Measurements from ENCODE around the gene ZNF433.

ZNF433 gene

GRCh38 chr19:11982526-11982925 lies 53.0 kb downstream of the ZNF433 start:
- TF ChIP-seq, protein P1, sequence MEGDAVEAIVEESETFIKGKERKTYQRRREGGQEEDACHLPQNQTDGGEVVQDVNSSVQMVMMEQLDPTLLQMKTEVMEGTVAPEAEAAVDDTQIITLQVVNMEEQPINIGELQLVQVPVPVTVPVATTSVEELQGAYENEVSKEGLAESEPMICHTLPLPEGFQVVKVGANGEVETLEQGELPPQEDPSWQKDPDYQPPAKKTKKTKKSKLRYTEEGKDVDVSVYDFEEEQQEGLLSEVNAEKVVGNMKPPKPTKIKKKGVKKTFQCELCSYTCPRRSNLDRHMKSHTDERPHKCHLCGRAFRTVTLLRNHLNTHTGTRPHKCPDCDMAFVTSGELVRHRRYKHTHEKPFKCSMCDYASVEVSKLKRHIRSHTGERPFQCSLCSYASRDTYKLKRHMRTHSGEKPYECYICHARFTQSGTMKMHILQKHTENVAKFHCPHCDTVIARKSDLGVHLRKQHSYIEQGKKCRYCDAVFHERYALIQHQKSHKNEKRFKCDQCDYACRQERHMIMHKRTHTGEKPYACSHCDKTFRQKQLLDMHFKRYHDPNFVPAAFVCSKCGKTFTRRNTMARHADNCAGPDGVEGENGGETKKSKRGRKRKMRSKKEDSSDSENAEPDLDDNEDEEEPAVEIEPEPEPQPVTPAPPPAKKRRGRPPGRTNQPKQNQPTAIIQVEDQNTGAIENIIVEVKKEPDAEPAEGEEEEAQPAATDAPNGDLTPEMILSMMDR (IDR thresholded peaks at IDR 0.05; ENCODE audit: borderline replicate concordance, extremely low read depth, low read length, poor library complexity, severe bottlenecking): no peak
- no peak for TF ChIP-seq EZH2 (IDR thresholded peaks at IDR 0.05; ENCODE audit: borderline replicate concordance, low read depth, low read length, severe bottlenecking)
- peaks cover 22% of the 10 kb centered on the region for H3K36me3 ChIP-seq (ENCODE audit: insufficient read depth, low read length)
- H3K4me3 ChIP-seq (ENCODE audit: low read depth in 1 of 2, low read length in 2 of 2): no peak overlapping the region
- no peak overlapping the region for H3K4me2 ChIP-seq (ENCODE audit: insufficient read depth, low read length)
- peaks cover under 1% of the 10 kb centered on the region; the same call in 1 of the 2 replicates for H3K79me2 ChIP-seq (ENCODE audit: insufficient read depth, low read length)
- H3K4me1 ChIP-seq (ENCODE audit: insufficient read depth, low read length): peaks cover 7% of the 10 kb centered on the region
- H3K27me3 ChIP-seq (ENCODE audit: insufficient read depth, low read length, poor library complexity): no peaks in the 10 kb centered on the region
- H3K9me3 ChIP-seq (ENCODE audit: insufficient read depth, low read length, severe bottlenecking): peaks cover 38% of the 10 kb centered on the region
- H3K27ac ChIP-seq (ENCODE audit: low read length): no peak overlapping the region
- H4K20me1 ChIP-seq (ENCODE audit: insufficient read depth, low read length): no peaks in the 10 kb centered on the region
- DNase-seq (no peak), ATAC-seq (ENCODE audit: insufficient read depth, low read depth) (no peak)
- H2AFZ ChIP-seq (ENCODE audit: low read depth, low read length): no peak overlapping the region
- no peak overlapping the region for H3K9ac ChIP-seq (ENCODE audit: low read depth, low read length)

DNA sequence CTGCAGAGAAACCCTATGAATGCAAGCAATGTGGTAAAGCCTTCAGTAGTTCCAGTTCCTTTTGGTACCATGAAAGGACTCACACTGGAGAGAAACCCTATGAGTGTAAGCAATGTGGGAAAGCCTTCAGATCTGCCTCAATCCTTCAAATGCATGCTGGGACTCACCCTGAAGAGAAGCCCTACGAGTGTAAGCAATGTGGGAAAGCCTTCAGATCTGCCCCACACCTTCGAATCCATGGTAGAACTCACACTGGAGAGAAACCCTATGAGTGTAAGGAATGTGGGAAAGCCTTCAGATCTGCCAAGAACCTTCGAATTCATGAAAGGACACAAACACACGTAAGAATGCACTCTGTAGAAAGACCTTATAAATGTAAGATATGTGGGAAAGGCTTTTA lies 56.0 kb downstream of the ZNF433 start:
- H3K79me2 ChIP-seq (ENCODE audit: insufficient read depth, low read length): no peaks in the 10 kb centered on the region
- H3K27ac ChIP-seq (ENCODE audit: low read length): no peak overlapping the region
- no peak for ATAC-seq (ENCODE audit: insufficient read depth, low read depth)
- no peaks in the 10 kb centered on the region for H4K20me1 ChIP-seq (ENCODE audit: insufficient read depth, low read length)
- no peak for TF ChIP-seq EZH2 (IDR thresholded peaks at IDR 0.05; ENCODE audit: borderline replicate concordance, low read depth, low read length, severe bottlenecking)
- TF ChIP-seq, protein P1 (IDR thresholded peaks at IDR 0.05; ENCODE audit: borderline replicate concordance, extremely low read depth, low read length, poor library complexity, severe bottlenecking): no peak
- no peak overlapping the region for H3K4me2 ChIP-seq (ENCODE audit: insufficient read depth, low read length)
- no peak overlapping the region for H2AFZ ChIP-seq (ENCODE audit: low read depth, low read length)
- H3K36me3 ChIP-seq (ENCODE audit: insufficient read depth, low read length): peaks cover 27% of the 10 kb centered on the region
- no peaks in the 10 kb centered on the region for H3K4me1 ChIP-seq (ENCODE audit: insufficient read depth, low read length)
- no peak overlapping the region for H3K4me3 ChIP-seq (ENCODE audit: low read depth in 1 of 2, low read length in 2 of 2)
- H3K9me3 ChIP-seq (ENCODE audit: insufficient read depth, low read length, severe bottlenecking): peaks cover 38% of the 10 kb centered on the region
- no peak for DNase-seq
- H3K27me3 ChIP-seq (ENCODE audit: insufficient read depth, low read length, poor library complexity): no peaks in the 10 kb centered on the region
- H3K9ac ChIP-seq (ENCODE audit: low read depth, low read length): no peak overlapping the region

GRCh38 chr19:11978492-11979100 lies 56.9 kb downstream of the ZNF433 start:
- Histone ChIP-seq H3K79me2 (ENCODE audit: insufficient read depth, low read length) (no peaks in the 10 kb centered on the region), H3K4me2 (ENCODE audit: insufficient read depth, low read length) (no peak overlapping the region), H2AFZ (ENCODE audit: low read depth, low read length) (no peak overlapping the region), H3K9me3 (ENCODE audit: insufficient read depth, low read length, severe bottlenecking) (peaks cover 38% of the 10 kb centered on the region), H3K27ac (ENCODE audit: low read length) (no peak overlapping the region), H3K36me3 (ENCODE audit: insufficient read depth, low read length) (peaks cover 27% of the 10 kb centered on the region), H3K27me3 (ENCODE audit: insufficient read depth, low read length, poor library complexity) (no peaks in the 10 kb centered on the region), H4K20me1 (ENCODE audit: insufficient read depth, low read length) (no peaks in the 10 kb centered on the region), H3K9ac (ENCODE audit: low read depth, low read length) (no peak overlapping the region), H3K4me1 (ENCODE audit: insufficient read depth, low read length) (no peaks in the 10 kb centered on the region), H3K4me3 (ENCODE audit: low read depth in 1 of 2, low read length in 2 of 2) (no peak overlapping the region)
- DNase-seq (no peak), ATAC-seq (ENCODE audit: insufficient read depth, low read depth) (no peak)
- TF ChIP-seq, protein P1 (IDR thresholded peaks at IDR 0.05; ENCODE audit: borderline replicate concordance, extremely low read depth, low read length, poor library complexity, severe bottlenecking): no peak
- TF ChIP-seq EZH2 (IDR thresholded peaks at IDR 0.05; ENCODE audit: borderline replicate concordance, low read depth, low read length, severe bottlenecking): no peak

All from DND-41 (cell line).